ENCODE results near the gene POGLUT2.

GRCh38 chr13:102845630-102846260 lies 47.0 kb upstream of the POGLUT2 start, which contains the start of gene ERCC5:
- TF ChIP-seq ESRRG (CRISPR knock-in tag; IDR thresholded peaks at IDR 0.05) (no peak), TCF4 (CRISPR knock-in tag; IDR thresholded peaks at IDR 0.05; ENCODE audit: borderline replicate concordance) (no peak), TSHZ2 (CRISPR knock-in tag; IDR thresholded peaks at IDR 0.05) (no peak), PATZ1 (CRISPR knock-in tag; IDR thresholded peaks at IDR 0.05; ENCODE audit: borderline replicate concordance) (no peak), OSR1 (CRISPR knock-in tag; IDR thresholded peaks at IDR 0.05) (no peak), ZFP3 (CRISPR knock-in tag; IDR thresholded peaks at IDR 0.05) (no peak), RARB (CRISPR knock-in tag; IDR thresholded peaks at IDR 0.05) (no peak), ISL1 (CRISPR knock-in tag; IDR thresholded peaks at IDR 0.05) (no peak), BACH2 (CRISPR knock-in tag; IDR thresholded peaks at IDR 0.05; ENCODE audit: borderline replicate concordance) (no peak), GLIS3 (CRISPR knock-in tag; IDR thresholded peaks at IDR 0.05) (no peak), TOX (CRISPR knock-in tag; IDR thresholded peaks at IDR 0.05; ENCODE audit: borderline replicate concordance) (no peak), ZNF70 (CRISPR knock-in tag; IDR thresholded peaks at IDR 0.05) (no peak), PPARA (CRISPR knock-in tag; IDR thresholded peaks at IDR 0.05; ENCODE audit: borderline replicate concordance) (no peak)
- TF ChIP-seq, protein P1, sequence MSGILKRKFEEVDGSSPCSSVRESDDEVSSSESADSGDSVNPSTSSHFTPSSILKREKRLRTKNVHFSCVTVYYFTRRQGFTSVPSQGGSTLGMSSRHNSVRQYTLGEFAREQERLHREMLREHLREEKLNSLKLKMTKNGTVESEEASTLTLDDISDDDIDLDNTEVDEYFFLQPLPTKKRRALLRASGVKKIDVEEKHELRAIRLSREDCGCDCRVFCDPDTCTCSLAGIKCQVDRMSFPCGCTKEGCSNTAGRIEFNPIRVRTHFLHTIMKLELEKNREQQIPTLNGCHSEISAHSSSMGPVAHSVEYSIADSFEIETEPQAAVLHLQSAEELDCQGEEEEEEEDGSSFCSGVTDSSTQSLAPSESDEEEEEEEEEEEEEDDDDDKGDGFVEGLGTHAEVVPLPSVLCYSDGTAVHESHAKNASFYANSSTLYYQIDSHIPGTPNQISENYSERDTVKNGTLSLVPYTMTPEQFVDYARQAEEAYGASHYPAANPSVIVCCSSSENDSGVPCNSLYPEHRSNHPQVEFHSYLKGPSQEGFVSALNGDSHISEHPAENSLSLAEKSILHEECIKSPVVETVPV (CRISPR knock-in tag; IDR thresholded peaks at IDR 0.05): 0 out of 2 replicates have a peak, but pooled peaks have one; percentile 11
